GM21737 (cell line): ENCODE results near the gene TRIM39.
"Not testable (repeated sequence)": the region's sequence is repeated elsewhere in the genome, so short reads cannot be mapped to it uniquely, and the experiment has no call there.

Experiments
- ATAC-seq: cut with Tn5 transposase; IDR thresholded peaks from one replicate; pipeline ENCODE4 v1.9.1; 2021; ENCODE audit warnings: mild to moderate bottlenecking, moderate library complexity; ENCODE audit not compliant: unreplicated experiment

The TRIM39 gene

DNA sequence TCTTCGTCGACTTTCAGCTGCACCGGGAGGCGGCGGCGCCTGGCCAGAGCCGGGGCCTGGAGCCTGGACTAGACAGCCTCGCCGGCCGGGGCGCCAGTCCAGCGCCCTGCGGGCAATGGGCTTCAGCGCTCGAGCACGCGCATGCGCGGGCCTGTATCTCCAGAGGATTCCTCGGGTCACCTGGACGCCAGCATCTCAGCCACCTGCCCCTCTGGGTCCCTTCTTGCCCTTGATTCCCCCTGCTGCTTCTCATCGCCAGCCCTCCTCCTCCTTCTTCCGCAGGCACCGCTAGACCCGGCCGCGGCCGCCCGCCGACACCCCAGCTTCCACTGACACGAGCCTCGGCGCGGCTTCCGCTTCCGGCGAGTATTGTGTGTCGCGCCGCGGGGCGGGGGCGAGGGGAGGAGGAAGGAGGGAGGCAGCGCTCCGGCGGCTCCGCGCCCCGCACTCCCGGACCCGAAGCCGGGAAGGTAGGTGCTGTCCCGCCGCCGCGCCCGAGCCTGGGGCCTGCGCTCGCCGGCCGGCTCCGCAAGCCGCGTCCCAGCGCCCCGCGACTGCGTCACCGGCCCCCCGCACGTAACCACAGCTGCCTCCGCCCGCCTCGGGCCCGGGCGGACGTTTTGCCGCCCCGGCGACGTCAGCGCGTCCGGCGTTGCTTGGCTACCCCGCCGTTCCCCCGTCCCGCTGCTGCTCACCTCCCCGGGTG, at the start of gene TRIM39:
TSS of gene TRIM39 (plus strand) at position 402 of the 706 bp plus-strand sequence. CDS start 2,391 bp downstream, outside the sequence.
- peak; percentile 63 for ATAC-seq

DNA sequence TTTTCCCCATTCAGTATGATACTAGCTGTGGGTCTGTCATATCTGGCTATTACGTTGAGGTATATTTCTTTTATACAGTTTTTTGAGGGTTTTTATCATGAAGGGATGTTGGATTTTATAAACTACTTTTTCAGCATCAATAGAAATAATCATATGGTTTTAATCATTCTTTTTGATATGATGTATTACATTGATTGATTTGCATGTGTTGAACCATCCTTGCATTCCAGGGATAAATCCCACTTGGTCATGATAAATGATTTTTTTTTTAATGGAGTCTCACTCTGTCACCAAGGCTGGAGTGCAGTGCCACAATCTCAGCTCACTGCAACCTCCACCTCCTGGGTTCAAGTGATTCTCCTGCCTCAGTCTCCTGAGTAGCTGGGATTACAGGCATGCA, 45.7 kb upstream of the TRIM39 start:
- not testable (repeated sequence) for ATAC-seq

DNA sequence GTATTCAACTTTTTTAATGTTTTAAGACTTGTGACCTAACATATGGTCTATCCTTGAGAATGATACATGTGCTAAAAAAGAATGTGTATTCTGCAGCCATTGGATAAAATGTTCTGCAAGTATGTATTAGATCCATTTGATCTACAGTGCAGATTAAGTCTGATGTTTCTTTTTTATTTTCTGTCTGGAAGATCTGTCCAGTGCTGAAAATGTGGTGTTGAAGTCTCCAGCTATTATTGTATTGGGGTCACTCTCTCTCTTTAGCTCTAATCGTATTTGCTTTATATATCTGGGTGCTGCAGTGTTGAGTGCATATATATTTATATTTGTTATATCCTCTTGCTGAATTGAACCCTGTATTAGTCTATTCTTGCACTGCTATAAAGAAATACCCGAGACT, 44.2 kb upstream of the TRIM39 start:
- ATAC-seq: no peak

DNA sequence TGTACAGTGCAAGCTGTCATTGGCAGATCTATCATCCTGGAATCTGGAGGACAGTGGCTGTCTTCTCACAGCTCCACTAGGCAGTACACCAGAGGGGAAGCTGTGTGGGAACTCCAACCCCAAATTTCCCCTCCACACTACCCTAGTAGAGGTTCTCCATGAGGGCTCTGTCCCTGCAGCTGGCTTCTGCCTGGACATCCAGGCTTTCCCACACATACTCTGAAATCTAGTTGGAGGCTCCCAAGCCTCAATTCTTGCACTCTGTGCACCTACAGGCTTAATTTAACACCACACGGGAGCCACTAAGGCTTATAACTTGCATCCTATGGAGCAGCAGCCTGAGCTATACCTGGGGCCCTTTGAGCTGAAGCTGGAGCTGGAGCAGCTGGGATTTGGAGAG, 43.0 kb upstream of the TRIM39 start:
- no peak for ATAC-seq

DNA sequence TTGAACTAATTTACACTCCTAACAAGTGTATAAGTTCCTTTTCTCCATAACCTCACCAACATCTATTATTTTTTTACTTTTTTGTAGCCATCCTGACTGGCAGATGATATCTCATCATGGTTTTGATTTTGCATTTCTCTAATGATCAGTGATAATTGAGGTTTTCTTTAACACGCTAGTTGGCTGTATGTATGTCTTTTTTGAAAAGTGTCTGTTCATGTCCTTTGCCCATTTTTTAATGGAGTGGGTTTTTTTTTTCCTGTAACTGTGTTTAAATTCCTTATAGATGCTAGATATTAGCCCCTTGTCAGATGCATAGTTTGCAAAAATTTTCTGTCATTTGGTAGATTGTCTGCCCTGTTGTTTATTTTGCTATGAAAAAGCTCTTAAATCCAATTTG, 39.6 kb upstream of the TRIM39 start:
- no peak for ATAC-seq

DNA sequence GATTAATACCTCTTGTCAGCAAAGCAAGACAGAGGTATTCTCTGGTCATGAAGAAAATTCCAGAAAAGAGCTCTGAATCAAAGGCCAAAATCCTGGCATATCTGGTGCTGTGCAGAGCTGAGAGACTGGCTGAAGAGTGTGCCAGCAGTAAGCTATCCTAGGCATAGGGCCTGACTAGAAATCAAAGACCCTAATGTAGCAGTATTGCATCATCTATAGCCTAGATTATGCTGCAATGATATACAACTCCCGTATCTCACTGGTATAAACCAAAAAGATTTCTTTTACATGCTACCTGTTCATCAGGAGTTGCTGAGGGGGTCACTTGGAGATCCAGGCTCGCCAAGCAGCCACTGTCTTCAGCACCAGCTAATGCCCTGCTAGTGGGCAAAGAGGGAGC, 30.9 kb upstream of the TRIM39 start:
- no peak for ATAC-seq

DNA sequence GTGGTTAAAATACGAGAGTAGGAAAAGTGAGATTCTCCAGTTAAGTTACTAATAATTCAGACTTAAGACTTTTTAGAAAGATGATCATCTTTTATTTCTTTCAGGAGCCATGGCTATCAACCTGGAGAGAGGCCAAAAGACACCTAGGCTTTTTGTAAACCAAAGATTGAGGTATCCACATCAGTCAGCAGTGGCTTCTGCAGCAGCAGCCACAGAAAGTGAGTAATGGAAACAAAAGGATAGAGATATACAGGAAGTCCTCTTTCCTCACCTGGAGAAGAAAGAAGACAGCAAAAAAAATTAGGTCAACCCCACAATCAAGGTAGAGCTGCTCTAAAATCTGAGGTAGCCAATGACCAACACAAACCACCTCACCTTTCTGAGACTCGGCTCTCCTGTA, 22.7 kb upstream of the TRIM39 start:
- no peak for ATAC-seq

DNA sequence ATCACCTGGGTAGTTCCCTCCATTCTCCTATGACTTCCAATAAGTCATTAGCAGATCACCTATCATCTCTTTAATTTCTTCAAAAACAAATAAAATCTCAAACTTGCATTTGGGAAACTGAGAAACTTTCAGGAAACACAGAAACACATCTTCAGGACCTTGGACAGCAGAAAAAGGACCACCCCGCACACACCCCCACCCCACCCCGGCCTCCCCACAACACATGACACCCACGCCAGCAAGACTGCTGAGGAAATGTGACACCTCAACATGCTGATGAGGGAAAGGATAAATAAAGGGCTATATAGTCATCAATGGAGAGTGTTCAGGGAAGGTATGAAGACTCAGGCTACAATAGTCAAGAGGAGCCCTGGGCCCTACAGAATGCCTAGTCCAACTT, 15.6 kb upstream of the TRIM39 start:
- ATAC-seq: no peak

DNA sequence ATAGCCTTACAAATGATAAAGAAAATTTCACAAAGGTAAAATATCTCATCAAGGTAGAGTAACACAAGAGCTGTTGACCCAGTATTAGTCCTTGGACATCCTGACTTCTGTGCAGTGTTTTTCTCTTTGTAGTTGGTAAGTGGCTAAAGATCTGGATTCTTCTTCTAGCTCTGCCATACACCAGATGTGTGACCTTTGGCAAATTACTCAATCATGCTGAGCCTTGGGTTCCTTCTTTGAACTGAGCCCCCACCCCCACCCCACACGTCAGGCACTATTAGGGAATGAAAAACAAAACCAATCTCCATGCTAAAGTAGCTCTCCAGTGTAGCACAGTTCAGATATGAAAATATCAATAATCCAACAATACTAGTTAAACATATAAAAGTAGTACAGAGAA, 15.1 kb upstream of the TRIM39 start:
- ATAC-seq: no peak

DNA sequence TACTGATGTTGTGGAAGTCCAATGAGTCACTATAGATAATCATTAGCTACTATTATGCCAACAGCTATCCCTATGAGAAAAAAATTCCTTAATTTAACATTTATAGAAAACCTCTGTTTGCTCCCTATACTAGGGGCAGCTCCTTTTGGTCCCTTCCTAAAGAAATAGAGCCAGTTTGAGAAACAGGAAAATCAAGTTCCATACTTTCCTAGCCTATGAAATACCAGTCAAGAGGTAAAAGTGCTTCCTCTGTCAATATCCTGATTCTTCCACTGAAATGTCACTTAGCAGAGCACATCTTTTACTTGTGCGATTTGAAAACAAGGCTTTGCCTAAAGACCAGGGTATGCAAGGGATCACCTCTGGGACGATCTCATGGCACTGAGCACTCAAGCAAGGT, 14.5 kb upstream of the TRIM39 start:
- no peak for ATAC-seq

DNA sequence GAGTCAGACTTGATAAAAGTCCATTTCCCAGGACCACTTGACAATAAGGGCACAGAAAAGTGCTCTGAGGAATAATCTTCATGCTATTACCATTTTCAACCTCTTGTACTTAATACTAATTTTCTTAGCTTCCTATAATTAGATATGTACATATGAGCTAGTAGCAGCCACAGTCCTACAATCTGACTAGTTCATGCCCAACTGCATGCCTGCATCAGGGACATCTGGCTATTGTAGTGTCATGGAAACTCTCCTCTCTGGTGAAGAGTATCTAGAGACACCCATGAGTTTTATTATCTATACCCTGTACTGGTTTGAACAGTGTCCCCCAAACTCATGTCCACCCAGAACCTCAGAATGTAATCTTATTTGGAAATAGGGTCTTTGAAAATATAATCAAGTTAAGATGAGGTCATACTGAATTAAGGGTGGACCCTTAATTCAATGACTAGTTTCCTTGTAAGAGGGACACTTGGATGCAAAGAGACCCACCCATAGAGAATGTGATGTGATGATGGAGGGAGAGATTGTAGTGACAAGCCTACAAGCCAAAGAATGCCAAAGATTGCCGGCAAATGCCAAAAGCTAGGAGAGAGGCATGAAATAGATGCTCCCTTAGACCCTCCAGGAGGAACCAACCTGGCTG, 13.9 kb upstream of the TRIM39 start:
- ATAC-seq: no peak

DNA sequence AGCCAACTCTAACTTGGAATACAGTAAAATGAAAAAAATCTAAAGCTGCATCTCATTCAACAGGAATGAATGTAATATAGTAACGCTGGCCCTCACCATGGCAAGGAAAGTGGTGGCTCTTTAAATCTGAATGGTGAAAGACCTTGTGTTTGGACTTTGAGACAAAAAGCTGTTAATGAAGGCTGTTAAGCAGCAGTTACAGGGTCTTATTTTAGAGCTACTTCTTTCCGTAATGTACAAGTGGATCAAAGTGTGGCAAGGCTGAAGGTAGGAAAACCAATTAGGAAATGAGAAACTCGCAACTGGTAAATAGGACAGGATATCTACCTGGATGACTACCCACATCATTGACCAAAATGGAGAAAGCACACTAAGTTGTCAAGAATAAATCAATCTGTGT, 11.6 kb upstream of the TRIM39 start:
- no peak for ATAC-seq

DNA sequence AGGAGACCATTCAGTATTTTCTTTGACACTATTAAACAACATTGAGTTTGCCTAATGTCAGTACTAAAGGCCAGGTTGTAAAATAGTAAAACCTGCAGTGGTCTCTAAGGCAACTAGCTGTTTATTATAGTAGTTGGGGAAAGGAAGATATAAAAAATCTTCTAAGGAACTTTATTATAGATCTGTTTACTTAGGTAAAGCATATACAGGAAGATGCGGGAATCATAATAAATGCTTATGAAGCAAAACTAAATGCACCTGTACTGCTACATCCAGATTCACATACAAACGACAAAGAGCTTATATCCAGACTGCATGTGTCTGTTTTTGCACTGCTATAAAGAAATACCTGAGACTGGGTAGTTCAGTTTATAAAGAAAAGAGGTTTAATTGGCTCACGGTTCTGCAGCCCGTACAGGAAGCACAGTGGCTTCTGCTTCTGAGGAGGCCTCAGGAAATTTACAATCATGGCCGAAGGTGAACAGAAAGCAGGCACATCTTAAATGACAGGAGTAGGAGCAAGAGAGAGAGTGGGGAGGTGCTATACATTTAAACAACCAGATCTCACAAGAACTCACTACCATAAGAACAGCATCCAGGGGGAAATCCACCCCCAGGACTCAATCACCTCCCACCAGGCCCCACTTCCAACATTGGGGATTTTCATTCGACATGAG, 8.7 kb upstream of the TRIM39 start:
- no peak for ATAC-seq

DNA sequence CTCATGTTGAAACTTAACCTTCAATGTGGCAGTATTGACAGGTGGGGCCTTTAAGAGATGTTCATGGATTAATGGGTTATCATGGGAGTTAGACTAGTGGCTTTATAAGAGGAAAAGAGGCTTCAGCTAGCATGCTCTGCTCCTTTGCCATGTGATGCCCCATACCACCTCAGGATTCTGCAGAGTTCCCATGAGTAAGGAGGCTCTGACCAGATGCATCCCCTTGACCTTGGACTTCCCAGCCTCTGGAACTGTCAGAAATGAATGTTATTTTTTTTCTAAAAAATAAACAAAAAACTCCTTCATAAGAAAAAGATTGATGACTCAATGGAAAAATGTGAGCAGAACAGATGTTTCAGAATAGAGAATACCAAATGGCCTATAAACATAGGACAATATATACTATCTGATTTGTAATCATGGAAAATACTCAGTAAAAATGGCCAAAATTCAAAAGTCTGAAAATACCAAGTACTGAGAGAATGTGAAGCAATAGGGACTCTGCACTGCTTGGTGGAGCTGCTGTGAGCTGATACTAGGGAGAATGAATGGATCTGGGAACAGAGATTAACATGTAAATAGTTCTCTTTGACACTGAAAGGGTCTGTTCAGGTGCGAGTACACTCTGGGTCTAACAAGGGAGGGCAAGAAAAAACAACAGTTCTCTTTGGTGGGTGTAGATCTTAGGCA, 7.4 kb upstream of the TRIM39 start:
- no peak for ATAC-seq

DNA sequence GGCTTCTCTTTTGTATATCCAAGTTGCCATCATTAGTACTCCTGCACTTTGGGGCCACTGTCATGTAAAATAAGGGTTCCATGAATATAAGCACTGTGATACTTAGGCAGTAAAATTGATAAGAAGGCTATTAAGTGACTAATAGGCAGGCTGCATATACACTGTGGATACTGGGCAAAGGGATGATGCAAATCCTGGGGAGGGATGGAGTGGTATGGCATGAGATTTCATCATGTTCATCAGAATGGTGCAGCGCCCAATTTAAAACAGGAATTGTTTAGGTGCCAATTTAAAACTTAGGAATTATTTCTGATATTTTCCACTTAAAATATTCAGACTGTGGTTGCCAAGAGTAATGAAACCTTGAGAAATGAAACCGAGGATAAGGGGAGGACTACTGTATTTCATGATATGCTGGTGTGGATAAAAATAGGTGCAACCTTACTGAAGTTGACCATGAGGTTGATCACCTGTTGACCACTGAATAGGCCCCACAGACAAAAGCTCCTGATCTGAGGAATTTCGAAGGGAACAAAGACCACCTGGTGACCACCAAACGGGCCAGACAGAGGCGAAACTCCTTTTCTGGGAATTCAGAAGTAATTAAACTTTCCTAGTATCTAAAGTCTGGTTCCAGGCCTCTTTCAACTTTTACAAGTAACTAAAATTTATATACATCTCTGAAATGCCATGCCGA, 4.9 kb upstream of the TRIM39 start:
- ATAC-seq: no peak

DNA sequence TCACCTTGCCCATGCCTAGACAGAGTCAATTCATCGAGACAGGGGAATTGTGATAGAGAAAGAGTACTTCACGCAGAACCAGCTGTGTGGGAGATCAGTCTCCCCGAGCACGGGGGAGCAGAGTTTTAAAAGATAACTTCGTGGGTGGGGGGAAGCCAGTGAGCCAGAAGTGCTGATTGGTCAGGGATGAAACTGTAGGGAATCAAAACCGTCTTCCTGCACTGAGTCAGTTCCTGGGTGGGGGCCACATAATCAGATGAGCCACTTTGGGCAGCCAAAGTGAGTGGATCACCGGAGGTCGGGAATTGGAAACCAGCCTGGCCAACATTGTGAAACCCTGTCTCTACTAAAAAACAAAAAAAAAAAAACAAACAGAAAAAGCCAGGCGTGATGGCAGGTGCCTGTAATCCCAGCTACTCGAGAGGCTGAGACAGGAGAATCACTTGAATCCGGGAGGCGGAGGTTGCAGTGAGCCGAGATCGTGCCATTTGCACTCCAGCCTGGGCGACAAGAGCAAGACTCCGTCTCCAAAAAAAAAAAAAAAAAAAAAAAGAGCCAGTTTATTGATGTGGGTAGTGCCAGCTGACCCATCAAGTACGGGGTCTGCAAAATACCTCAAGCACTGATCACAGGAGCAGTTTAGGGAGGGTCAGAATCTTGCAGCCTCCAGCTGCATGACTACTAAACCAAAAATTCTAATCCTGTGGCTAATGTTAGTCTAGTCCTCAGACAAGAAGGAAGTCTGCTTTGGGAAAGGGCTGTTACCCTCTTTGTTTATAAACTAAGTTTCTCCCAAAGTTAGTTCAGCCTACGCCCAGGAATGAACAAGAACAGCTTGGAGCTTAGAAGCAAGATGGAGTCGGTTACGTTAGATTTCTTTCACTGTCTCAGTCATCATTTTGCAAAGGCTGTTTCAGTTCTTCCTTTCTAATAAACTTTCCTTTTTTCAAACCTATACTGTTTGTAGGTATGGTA, 3.9 kb upstream of the TRIM39 start:
- no peak for ATAC-seq

DNA sequence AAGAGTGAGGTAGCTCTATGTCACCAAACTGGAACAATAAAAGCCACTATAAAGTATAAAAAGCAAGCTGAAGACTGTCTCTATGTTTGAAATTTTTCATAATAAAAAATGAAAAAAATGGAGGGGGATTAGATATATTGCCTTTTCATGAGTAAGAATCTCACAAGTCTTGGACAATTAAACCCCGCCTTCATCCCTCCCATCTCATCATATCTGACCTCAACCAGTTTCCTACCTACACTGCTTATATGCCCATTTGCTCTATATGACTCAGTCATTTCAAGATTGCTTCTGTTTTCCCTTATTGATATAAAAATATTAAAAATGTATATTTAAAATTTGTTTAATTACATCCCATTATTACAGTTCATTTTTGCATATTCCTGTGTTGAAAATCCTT, 2.9 kb upstream of the TRIM39 start:
- ATAC-seq: no peak

DNA sequence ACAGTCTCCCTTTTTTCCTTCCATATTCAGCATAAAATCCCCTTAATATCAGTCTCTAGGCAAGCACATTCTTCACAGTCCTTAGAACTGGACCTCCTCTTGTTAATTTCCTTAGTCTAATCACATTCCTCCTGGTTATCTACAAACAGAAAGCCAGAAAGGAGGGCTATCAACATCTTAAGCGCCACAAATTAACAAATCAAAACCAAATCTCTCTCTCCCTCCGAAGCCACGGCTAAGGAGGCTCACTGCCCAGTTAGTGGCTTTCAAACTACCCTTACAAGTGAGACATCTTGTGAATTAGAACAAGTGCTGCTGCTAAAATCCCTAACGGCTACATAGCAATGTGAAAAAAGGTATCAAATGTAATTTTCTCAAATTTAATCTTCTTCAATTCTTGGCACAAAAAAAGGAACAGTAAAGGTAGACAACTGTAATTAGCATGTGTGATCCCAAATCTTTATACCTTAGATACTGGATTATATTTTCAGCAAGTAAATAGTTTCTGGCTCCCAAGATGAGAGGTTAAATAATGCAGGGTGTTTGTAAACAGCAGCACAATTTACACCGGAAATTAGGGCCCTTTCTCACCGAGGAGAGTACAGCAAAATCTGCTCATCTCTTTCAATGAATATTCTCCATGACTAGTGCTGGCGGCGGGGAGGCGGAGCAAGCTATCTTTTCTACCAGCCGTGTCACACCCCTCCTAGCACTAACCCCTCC, 1.4 kb upstream of the TRIM39 start:
- ATAC-seq: peak; percentile 46

DNA sequence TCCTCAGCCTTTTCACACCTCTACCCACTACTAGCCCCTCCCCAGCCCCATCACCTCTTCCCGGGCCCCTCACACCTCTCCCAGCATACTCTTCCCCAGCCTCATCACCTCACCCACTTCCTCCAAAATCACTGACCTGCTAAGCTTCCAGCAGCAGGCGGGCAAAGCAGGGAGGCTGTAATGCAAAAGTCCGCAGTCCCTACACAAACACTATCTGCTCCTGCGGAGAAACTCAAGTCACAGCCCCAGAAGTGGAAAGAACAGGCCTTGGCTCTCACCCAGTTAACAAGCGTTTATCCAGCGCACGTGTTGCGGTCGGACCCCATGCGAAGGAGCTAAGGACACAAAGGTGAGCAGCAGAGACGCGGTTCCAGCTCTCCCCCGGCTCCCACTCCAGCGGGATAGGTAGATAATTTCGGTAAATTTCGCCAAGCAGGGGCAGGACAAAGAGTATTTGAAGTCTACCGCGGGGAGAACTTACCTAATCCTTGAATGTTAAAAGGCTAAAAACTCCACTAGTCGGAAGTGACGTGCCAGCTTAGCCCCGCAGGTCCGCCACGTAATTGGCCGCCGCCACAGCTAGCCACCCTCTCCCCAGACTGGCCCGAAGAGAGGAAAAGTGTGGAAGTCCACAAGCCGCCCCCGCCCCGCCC, 728 bp upstream of the TRIM39 start:
- ATAC-seq: peak; percentile 34
